IMR-90 (cell line): ENCODE data around the gene CHMP3. TPM values are rescaled to one million over a fixed set of nuclear protein-coding genes. Genes with fewer than 3 reads are reported as not detected.

Source experiments
- ATAC-seq: fragments of 200-7000 bp; cut with Tn5 transposase; 2 replicates; pipeline ENCODE4 v1.9.1; 2020; ENCODE audit warnings: low read depth, mild to moderate bottlenecking, moderate library complexity
- BruUV-seq: library from RNA; stranded (reverse); fragments of 400-500 nt; replicated peaks from 2 replicates; lab custom pipeline; 2021; lab: Mats Ljungman, UMichigan
- CTCF ChIA-PET: fragments of 300-600 bp; formaldehyde crosslinking; extraction: SDS; loops from one replicate; lab custom pipeline; 2021; ENCODE audit warnings: antibody characterized with exemption; lab: Yijun Ruan, JAX
- POLR2A ChIA-PET: fragments of 300-600 bp; sonication (Branson Sonifier 250); formaldehyde crosslinking; loops from one replicate; lab custom pipeline; 2022; ENCODE audit warnings: antibody characterized with exemption; ENCODE audit not compliant: unreplicated experiment; lab: Charles Lee
- DNase-seq: peaks from one replicate; pipeline ENCODE4 v3.0.0; 2013
- H2AFZ ChIP-seq: replicated peaks from 2 replicates; pipeline ENCODE3; 2013; ENCODE audit warnings: low read length, mild to moderate bottlenecking; ENCODE audit not compliant: poor library complexity
- H2AK5ac ChIP-seq: 2 replicates; pipeline ENCODE4 v1.6.1; 2013; ENCODE audit warnings: low read depth, low read length, inconsistent platforms
- H2AK9ac ChIP-seq: replicated peaks from 2 replicates; pipeline ENCODE3; 2013; ENCODE audit warnings: mild to moderate bottlenecking, low read depth, low read length, moderate library complexity; ENCODE audit not compliant: poor library complexity
- H2BK120ac ChIP-seq: 2 replicates; pipeline ENCODE4 v1.6.1; 2013; ENCODE audit warnings: low read depth, low read length, inconsistent platforms
- H2BK15ac ChIP-seq: 3 replicates; pipeline ENCODE4 v1.6.1; 2013; ENCODE audit warnings: low read depth, low read length, inconsistent platforms
- H2BK20ac ChIP-seq: 2 replicates; pipeline ENCODE4 v1.6.1; 2013; ENCODE audit warnings: low read depth, mild to moderate bottlenecking, inconsistent platforms, low read length, moderate library complexity
- H2BK5ac ChIP-seq: 2 replicates; pipeline ENCODE4 v1.6.1; 2013; ENCODE audit warnings: mild to moderate bottlenecking, low read depth, low read length, inconsistent platforms; ENCODE audit not compliant: poor library complexity, severe bottlenecking
- H3K14ac ChIP-seq: replicated peaks from 2 replicates; pipeline ENCODE4 v1.6.1; 2013; ENCODE audit warnings: low read depth, low read length, inconsistent platforms
- H3K18ac ChIP-seq: 2 replicates; pipeline ENCODE4 v1.6.1; 2013; ENCODE audit warnings: low read depth, low read length, control low read depth
- H3K23ac ChIP-seq: 2 replicates; pipeline ENCODE4 v1.6.1; 2013; ENCODE audit warnings: low read depth, low read length, inconsistent platforms
- H3K27ac ChIP-seq: 2 replicates; pipeline ENCODE4 v1.5.1; 2013; ENCODE audit warnings: mild to moderate bottlenecking, control low read depth, low read length; ENCODE audit not compliant: insufficient read depth
- H3K27me3 ChIP-seq: 2 replicates; pipeline ENCODE4 v1.6.1; 2013; ENCODE audit warnings: low read length; ENCODE audit not compliant: control insufficient read depth, insufficient read depth
- H3K36me3 ChIP-seq: 2 replicates; pipeline ENCODE4 v1.6.1; 2013; ENCODE audit warnings: low read length, mixed read lengths; ENCODE audit not compliant: control insufficient read depth, insufficient read depth
- H3K4ac ChIP-seq: 2 replicates; pipeline ENCODE4 v1.6.1; 2013; ENCODE audit warnings: low read depth, low read length, inconsistent platforms
- H3K4me1 ChIP-seq: 2 replicates; pipeline ENCODE4 v1.6.1; 2013; ENCODE audit warnings: low read length, mixed read lengths; ENCODE audit not compliant: control insufficient read depth, insufficient read depth
- H3K4me2 ChIP-seq: 2 replicates; pipeline ENCODE4 v1.6.1; 2013; ENCODE audit warnings: low read depth, mild to moderate bottlenecking, control low read depth, low read length, moderate library complexity
- H3K4me3 ChIP-seq: 2 replicates; pipeline ENCODE4 v1.5.1; 2013; ENCODE audit warnings: low read depth, mild to moderate bottlenecking, control low read depth, low read length, moderate library complexity; ENCODE audit not compliant: insufficient read depth
- H3K56ac ChIP-seq: 2 replicates; pipeline ENCODE4 v1.6.1; 2013; ENCODE audit warnings: low read length, inconsistent platforms; ENCODE audit not compliant: insufficient read depth; ENCODE audit errors: extremely low read depth
- H3K79me1 ChIP-seq, 2 experiments: 2 replicates each; pipeline ENCODE4 v1.6.1; 2013; ENCODE audit warnings: low read length in 2 of 2, inconsistent platforms in 1 of 2, low read depth in 1 of 2
- H3K9ac ChIP-seq: 2 replicates; pipeline ENCODE4 v1.6.1; 2013; ENCODE audit warnings: low read depth, low read length, control low read depth
- H3K9me1 ChIP-seq: 2 replicates; pipeline ENCODE4 v1.6.1; 2013; ENCODE audit warnings: low read length, inconsistent platforms; ENCODE audit not compliant: insufficient read depth
- H3K9me3 ChIP-seq: 2 replicates; pipeline ENCODE4 v1.6.1; 2013; ENCODE audit warnings: low read length; ENCODE audit not compliant: control insufficient read depth, insufficient read depth
- H4K20me1 ChIP-seq: 2 replicates; pipeline ENCODE4 v1.6.1; 2013; ENCODE audit warnings: low read length, inconsistent platforms; ENCODE audit not compliant: insufficient read depth
- H4K5ac ChIP-seq: 2 replicates; pipeline ENCODE4 v1.6.1; 2013; ENCODE audit warnings: mild to moderate bottlenecking, low read depth, low read length, control low read depth
- H4K8ac ChIP-seq, 2 experiments: 2 replicates each; pipeline ENCODE4 v1.6.1; 2013; ENCODE audit warnings: low read depth in 2 of 2, low read length in 2 of 2, control low read depth in 1 of 2, inconsistent platforms in 1 of 2
- H4K91ac ChIP-seq: 2 replicates; pipeline ENCODE4 v1.6.1; 2013; ENCODE audit warnings: low read depth, low read length, inconsistent platforms; ENCODE audit not compliant: insufficient read depth
- CEBPB ChIP-seq: IDR thresholded peaks from 2 replicates; pipeline ENCODE4 v1.6.1; 2012; ENCODE audit warnings: low read depth, low read length, improper control_type of control experiment
- SMC3 ChIP-seq: fragments of 150-350 bp; IDR thresholded peaks from 2 replicates; pipeline ENCODE4 v1.6.1; 2016; ENCODE audit warnings: low read depth, mild to moderate bottlenecking, antibody characterized with exemption, low read length, moderate library complexity
- USF2 ChIP-seq: fragments of 150-350 bp; IDR thresholded peaks from 2 replicates; pipeline ENCODE4 v1.6.1; 2017; ENCODE audit warnings: mild to moderate bottlenecking, antibody characterized with exemption, low read length, low read depth
- WGBS, 2 experiments: methylation state at CpG; one replicate each; pipeline versions ENCODE4 v1.1.5 to v1.1.7; 2013; ENCODE audit warnings: missing lambda C conversion rate in 2 of 2; ENCODE audit not compliant: insufficient read length in 1 of 2; ENCODE audit errors: extremely low coverage in 2 of 2; 5-methylcytosine and 5-hydroxymethylcytosine counted together
- dilution Hi-C: fragments of 300-500 bp; cut with HindIII; formaldehyde crosslinking; loops from one replicate; pipeline ENCODE4 v1.14.3; 2018; ENCODE audit warnings: low sequenced_read_pairs; ENCODE audit not compliant: unreplicated experiment
- in situ Hi-C: fragments of 300-500 bp; cut with MboI; formaldehyde crosslinking; loops from 3 replicates; pipeline ENCODE4 v1.14.3; 2019; ENCODE audit warnings: low sequenced_read_pairs, inconsistent platforms, mixed read lengths
- intact Hi-C: fragments of 100-400 bp; cut with micrococcal nuclease; formaldehyde crosslinking; loops from 2 replicates; pipeline ENCODE4 v1.10.0; 2022
- polyA plus RNA-seq, 3 experiments: library from polyadenylated mRNA; depleted of rRNA; stranded (reverse); fragments of >200 nt; gene quantifications; 2 replicates each; pipeline ENCODE4 v1.2.3, GENCODE V29; 2012; ENCODE audit warnings: low replicate concordance in 1 of 3
- total RNA-seq: library from RNA; depleted of rRNA; stranded (reverse); fragments of >200 nt; gene quantifications from 2 replicates; pipeline ENCODE4 v1.2.3, GENCODE V29; 2012

The CHMP3 gene
- total and polyA plus RNA-seq, 2 of the 4 experiments (the other 2 are of a cell fraction): 38.4 to 84.6 TPM

GRCh38 chr2:86543335-86543734 lies 19.9 kb downstream of the CHMP3 start:
- H3K9me1 ChIP-seq: no peaks in the 10 kb centered on the region
- H2AK9ac ChIP-seq: no peak overlapping the region
- H2BK120ac ChIP-seq: no peak overlapping the region
- WGBS, 2 experiments: 100% methylated on average over 1 of the region's 2 CpGs; no CpG with 5 or more reads in 1 of the 2 experiments
- ChIA-PET CTCF (no interaction called here), POLR2A (no interaction called here)
- H3K4ac ChIP-seq: no peak overlapping the region
- H3K36me3 ChIP-seq: no peaks in the 10 kb centered on the region; the same call in 1 of the 2 replicates
- DNase-seq: no peak
- no peak overlapping the region for H3K56ac ChIP-seq
- H3K4me2 ChIP-seq: no peak overlapping the region
- intact Hi-C loops (no loop called here), dilution Hi-C loops (no loop called here), in situ Hi-C loops (no loop called here)
- no peak overlapping the region for H2AFZ ChIP-seq
- TF ChIP-seq USF2 (no peak), CEBPB (no peak), SMC3 (no peak)
- no peak overlapping the region for H2BK20ac ChIP-seq
- no peak overlapping the region for H4K5ac ChIP-seq
- no peak overlapping the region for H3K27ac ChIP-seq
- H3K18ac ChIP-seq: no peak overlapping the region
- H3K4me1 ChIP-seq: no peaks in the 10 kb centered on the region
- no peak overlapping the region for H3K14ac ChIP-seq
- no peak overlapping the region for H3K9ac ChIP-seq
- no peak overlapping the region for H2BK5ac ChIP-seq
- H3K23ac ChIP-seq: no peak overlapping the region
- no peak overlapping the region for H4K91ac ChIP-seq
- H3K79me1 ChIP-seq: peaks cover 0 to 3% of the 10 kb centered on the region in 2 experiments; a peak in 2 of 4 replicates
- no TSS peak for BruUV-seq
- H4K20me1 ChIP-seq: no peaks in the 10 kb centered on the region
- H3K9me3 ChIP-seq: peaks cover 3% of the 10 kb centered on the region; the same call in 1 of the 2 replicates
- H2AK5ac ChIP-seq: no peak overlapping the region
- no peak for ATAC-seq
- no peaks in the 10 kb centered on the region for H3K27me3 ChIP-seq
- no peak overlapping the region for H3K4me3 ChIP-seq
- H4K8ac ChIP-seq: no peak overlapping the region
- no peak overlapping the region for H2BK15ac ChIP-seq
